Measurements from ENCODE around the gene KRCC1. TPM values are rescaled to one million over a fixed set of nuclear protein-coding genes. Genes with fewer than 3 reads are reported as not detected.

The KRCC1 gene
- total and polyA plus RNA-seq, 2 experiments from 2014 or later = 10.3 to 12.5 TPM

- H3K9me3 Mint-ChIP-seq = no peaks in the 10 kb centered on the region
- Histone ChIP-seq H3K79me2 (replicated peaks; ENCODE audit: insufficient read depth) (no peaks in the 10 kb centered on the region), H2AFZ (no peak overlapping the region), H3K9me2 (ENCODE audit: insufficient read depth) (no peaks in the 10 kb centered on the region), H3K4me1 (ENCODE audit: insufficient read depth) (0 out of 2 replicates have a peak, but pooled peaks cover 9% of the 10 kb centered on the region), H3F3A (replicated peaks; ENCODE audit: low read depth) (no peaks in the 10 kb centered on the region), H3K27me3 (ENCODE audit: insufficient read depth) (no peaks in the 10 kb centered on the region), H3K27ac (ENCODE audit: low read depth) (no peak overlapping the region), H3K4me2 (no peak overlapping the region), H3K4me3 (no peak overlapping the region), H3K36me3 (ENCODE audit: insufficient read depth) (no peaks in the 10 kb centered on the region), H4K20me1 (replicated peaks; ENCODE audit: insufficient read depth) (no peaks in the 10 kb centered on the region)
- H3K4me3 Mint-ChIP-seq = no peak overlapping the region
- no peak overlapping the region for H3K27ac Mint-ChIP-seq
- H3K27me3 Mint-ChIP-seq (ENCODE audit: insufficient read depth, low read depth, poor library complexity) = no peaks in the 10 kb centered on the region
- H3K4me1 Mint-ChIP-seq = peaks cover 14% of the 10 kb centered on the region
- DNase-seq (ENCODE audit: low spot score) (no peak), ATAC-seq (no peak)
- TF ChIP-seq ZNF114 (CRISPR knock-in tag; IDR thresholded peaks at IDR 0.05) (no peak), ZNF331 (CRISPR knock-in tag; IDR thresholded peaks at IDR 0.05; ENCODE audit: low read depth) (no peak), STAT1 (IDR thresholded peaks at IDR 0.05; ENCODE audit: unreplicated experiment) (no peak), EZH2phosphoT487 (IDR thresholded peaks at IDR 0.05; ENCODE audit: unreplicated experiment) (no peak), CTCF (conservative IDR thresholded peaks at IDR 0.05; ENCODE audit: low read depth in 2 of 2) (no peak), NANOG (IDR thresholded peaks at IDR 0.05; ENCODE audit: borderline replicate concordance) (no peak), CREB1 (CRISPR knock-in tag; IDR thresholded peaks at IDR 0.05; ENCODE audit: low read depth) (no peak), REST (IDR thresholded peaks at IDR 0.05; ENCODE audit: unreplicated experiment) (no peak), JUNB (IDR thresholded peaks at IDR 0.05; ENCODE audit: unreplicated experiment) (no peak), EZH2 (IDR thresholded peaks at IDR 0.05; ENCODE audit: low read depth, unreplicated experiment) (no peak), POLR2AphosphoS5 (IDR thresholded peaks at IDR 0.05; ENCODE audit: low read depth) (no peak)
- TF ChIP-seq, protein P1, sequence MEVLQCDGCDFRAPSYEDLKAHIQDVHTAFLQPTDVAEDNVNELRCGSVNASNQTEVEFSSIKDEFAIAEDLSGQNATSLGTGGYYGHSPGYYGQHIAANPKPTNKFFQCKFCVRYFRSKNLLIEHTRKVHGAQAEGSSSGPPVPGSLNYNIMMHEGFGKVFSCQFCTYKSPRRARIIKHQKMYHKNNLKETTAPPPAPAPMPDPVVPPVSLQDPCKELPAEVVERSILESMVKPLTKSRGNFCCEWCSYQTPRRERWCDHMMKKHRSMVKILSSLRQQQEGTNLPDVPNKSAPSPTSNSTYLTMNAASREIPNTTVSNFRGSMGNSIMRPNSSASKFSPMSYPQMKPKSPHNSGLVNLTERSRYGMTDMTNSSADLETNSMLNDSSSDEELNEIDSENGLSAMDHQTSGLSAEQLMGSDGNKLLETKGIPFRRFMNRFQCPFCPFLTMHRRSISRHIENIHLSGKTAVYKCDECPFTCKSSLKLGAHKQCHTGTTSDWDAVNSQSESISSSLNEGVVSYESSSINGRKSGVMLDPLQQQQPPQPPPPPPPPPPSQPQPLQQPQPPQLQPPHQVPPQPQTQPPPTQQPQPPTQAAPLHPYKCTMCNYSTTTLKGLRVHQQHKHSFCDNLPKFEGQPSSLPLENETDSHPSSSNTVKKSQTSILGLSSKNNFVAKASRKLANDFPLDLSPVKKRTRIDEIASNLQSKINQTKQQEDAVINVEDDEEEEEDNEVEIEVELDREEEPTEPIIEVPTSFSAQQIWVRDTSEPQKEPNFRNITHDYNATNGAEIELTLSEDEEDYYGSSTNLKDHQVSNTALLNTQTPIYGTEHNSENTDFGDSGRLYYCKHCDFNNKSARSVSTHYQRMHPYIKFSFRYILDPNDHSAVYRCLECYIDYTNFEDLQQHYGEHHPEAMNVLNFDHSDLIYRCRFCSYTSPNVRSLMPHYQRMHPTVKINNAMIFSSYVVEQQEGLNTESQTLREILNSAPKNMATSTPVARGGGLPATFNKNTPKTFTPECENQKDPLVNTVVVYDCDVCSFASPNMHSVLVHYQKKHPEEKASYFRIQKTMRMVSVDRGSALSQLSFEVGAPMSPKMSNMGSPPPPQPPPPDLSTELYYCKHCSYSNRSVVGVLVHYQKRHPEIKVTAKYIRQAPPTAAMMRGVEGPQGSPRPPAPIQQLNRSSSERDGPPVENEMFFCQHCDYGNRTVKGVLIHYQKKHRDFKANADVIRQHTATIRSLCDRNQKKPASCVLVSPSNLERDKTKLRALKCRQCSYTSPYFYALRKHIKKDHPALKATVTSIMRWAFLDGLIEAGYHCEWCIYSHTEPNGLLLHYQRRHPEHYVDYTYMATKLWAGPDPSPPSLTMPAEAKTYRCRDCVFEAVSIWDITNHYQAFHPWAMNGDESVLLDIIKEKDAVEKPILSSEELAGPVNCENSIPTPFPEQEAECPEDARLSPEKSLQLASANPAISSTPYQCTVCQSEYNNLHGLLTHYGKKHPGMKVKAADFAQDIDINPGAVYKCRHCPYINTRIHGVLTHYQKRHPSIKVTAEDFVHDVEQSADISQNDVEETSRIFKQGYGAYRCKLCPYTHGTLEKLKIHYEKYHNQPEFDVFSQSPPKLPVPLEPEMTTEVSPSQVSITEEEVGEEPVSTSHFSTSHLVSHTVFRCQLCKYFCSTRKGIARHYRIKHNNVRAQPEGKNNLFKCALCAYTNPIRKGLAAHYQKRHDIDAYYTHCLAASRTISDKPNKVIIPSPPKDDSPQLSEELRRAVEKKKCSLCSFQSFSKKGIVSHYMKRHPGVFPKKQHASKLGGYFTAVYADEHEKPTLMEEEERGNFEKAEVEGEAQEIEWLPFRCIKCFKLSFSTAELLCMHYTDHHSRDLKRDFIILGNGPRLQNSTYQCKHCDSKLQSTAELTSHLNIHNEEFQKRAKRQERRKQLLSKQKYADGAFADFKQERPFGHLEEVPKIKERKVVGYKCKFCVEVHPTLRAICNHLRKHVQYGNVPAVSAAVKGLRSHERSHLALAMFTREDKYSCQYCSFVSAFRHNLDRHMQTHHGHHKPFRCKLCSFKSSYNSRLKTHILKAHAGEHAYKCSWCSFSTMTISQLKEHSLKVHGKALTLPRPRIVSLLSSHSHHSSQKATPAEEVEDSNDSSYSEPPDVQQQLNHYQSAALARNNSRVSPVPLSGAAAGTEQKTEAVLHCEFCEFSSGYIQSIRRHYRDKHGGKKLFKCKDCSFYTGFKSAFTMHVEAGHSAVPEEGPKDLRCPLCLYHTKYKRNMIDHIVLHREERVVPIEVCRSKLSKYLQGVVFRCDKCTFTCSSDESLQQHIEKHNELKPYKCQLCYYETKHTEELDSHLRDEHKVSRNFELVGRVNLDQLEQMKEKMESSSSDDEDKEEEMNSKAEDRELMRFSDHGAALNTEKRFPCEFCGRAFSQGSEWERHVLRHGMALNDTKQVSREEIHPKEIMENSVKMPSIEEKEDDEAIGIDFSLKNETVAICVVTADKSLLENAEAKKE (CRISPR knock-in tag; IDR thresholded peaks at IDR 0.05) = no peak
- TF ChIP-seq, protein P2, sequence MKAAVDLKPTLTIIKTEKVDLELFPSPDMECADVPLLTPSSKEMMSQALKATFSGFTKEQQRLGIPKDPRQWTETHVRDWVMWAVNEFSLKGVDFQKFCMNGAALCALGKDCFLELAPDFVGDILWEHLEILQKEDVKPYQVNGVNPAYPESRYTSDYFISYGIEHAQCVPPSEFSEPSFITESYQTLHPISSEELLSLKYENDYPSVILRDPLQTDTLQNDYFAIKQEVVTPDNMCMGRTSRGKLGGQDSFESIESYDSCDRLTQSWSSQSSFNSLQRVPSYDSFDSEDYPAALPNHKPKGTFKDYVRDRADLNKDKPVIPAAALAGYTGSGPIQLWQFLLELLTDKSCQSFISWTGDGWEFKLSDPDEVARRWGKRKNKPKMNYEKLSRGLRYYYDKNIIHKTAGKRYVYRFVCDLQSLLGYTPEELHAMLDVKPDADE (IDR thresholded peaks at IDR 0.05) = no peak
- no peaks in the 10 kb centered on the region for H3K36me3 Mint-ChIP-seq (ENCODE audit: low read depth)
Measured at GRCh38 chr2:88080545-88080944, 25.0 kb upstream of the KRCC1 start.

Measured in GM23338 (cell line).